GM12801 (cell line): ENCODE measurements around the gene CDH4.

Source experiments
- CTCF ChIP-seq: IDR thresholded peaks from one replicate; pipeline ENCODE4 v1.5.1; 2011; ENCODE audit warnings: control low read depth; ENCODE audit not compliant: insufficient read length; ENCODE audit errors: extremely low read depth

Gene CDH4

GRCh38 chr20:61887596-61888093 is 635.6 kb downstream of the CDH4 start:
- TF ChIP-seq CTCF = no peak

- TF ChIP-seq CTCF = no peak
Measured at GRCh38 chr20:61888101-61888865, 636.2 kb downstream of the CDH4 start.

GRCh38 chr20:61889659-61890058 is 637.6 kb downstream of the CDH4 start:
- no peak for TF ChIP-seq CTCF

- TF ChIP-seq CTCF = no peak
Measured at GRCh38 chr20:61890210-61890609, 638.1 kb downstream of the CDH4 start.

GRCh38 chr20:61891476-61891875 is 639.4 kb downstream of the CDH4 start:
- no peak for TF ChIP-seq CTCF

GRCh38 chr20:61891916-61892649 is 640.0 kb downstream of the CDH4 start:
- no peak for TF ChIP-seq CTCF

GRCh38 chr20:61895016-61895415 is 643.0 kb downstream of the CDH4 start:
- TF ChIP-seq CTCF = no peak
